ENCODE results near the gene FMN1.

- TF ChIP-seq GATA3 (IDR thresholded peaks at IDR 0.05; ENCODE audit: low read depth, low read length): no peak
- no peak for TF ChIP-seq GATA2 (IDR thresholded peaks at IDR 0.05; ENCODE audit: low read depth, low read length)
Measured at GRCh38 chr15:32729700-32730395, 464.7 kb downstream of the FMN1 start.

Measured in SH-SY5Y (cell line).